Daoy (cell line): Measurements from ENCODE around the gene LRRC75A. TPM values are rescaled to one million over a fixed set of nuclear protein-coding genes. Genes with fewer than 3 reads are reported as not detected.
A peak's percentile ranks its signal among the peaks of the same experiment; 100 is the strongest.

Source experiments
- DNase-seq: peaks from one replicate; pipeline ENCODE4 v3.0.0-alpha.2; 2015; ENCODE audit warnings: low read depth
- total RNA-seq: library from RNA; depleted of rRNA; stranded (reverse); fragments of >200 nt; shearing (Covaris generic); gene quantifications from 2 replicates; pipeline ENCODE4 v1.2.3, GENCODE V29; 2014

LRRC75A gene
- total RNA-seq, 1 experiment from 2014 or later: 0.97 TPM

DNA sequence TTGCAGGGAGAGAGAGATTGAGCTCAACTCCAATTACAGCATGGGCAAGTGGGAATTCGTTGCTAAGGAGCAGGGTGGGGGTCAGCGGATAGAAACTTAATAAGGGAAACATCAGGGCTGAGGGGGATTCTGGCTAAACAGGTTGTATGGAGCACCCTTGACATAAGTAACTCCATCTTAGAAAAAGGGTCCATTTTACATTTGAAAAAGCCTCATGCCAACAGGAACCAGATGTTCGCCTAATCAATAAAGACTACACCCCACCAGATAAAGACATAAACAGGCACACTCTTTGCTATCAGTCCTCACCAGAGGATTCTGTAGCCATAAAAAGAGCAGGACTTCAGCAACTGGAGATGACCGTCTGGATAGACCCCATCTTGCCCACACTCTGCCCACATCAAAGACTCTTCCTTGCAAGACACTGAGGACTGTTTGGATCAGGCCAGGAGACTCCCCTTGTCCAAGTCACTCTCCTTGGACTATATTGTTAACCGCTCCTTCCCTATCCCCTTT is 1.6 kb upstream of the LRRC75A start:
- no peak for DNase-seq

DNA sequence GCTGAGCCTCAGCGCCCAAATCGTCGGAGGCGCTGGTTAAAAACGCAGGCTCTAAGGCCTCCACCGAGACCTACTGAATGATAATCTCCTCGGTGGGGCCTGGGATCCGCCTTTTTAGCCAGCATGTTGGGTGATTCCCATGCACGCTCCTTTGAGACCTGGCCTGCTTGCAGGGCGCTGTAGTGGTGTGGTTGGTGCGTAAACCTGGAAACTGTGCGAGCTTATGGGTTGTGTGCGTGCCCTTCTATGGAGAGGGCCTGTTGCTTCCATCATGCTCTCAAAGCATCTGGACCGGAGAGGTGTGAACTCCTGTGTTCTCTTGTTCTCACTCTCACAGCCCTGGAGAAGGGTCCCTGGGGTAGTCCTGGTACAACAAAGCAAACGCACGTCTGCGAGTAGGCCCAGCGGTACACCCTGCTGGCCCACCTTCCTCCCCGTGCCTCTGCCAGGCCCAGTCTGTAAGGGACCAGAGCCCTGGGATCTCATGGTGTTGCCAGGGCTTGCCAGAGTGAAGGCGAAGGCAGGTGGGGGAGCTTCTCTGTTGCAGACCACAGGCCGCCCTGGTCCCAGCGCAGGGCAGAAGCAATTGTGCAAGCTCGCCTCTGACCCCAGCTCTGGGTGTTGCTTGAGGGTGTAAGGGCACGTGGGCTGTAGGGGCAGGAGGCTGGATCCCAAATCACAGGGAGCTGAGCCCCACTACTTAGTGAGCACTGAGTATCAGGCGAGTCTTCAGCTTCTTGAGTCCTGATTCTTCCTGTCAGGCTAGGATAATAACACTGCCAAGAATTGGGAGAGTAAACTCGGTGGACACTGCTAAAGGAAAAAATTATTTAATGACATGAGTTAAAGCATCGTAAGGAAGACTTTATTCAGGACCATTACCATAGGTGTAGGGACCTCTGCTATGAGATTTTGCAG is 879 bp upstream of the LRRC75A start:
- no peak for DNase-seq

DNA sequence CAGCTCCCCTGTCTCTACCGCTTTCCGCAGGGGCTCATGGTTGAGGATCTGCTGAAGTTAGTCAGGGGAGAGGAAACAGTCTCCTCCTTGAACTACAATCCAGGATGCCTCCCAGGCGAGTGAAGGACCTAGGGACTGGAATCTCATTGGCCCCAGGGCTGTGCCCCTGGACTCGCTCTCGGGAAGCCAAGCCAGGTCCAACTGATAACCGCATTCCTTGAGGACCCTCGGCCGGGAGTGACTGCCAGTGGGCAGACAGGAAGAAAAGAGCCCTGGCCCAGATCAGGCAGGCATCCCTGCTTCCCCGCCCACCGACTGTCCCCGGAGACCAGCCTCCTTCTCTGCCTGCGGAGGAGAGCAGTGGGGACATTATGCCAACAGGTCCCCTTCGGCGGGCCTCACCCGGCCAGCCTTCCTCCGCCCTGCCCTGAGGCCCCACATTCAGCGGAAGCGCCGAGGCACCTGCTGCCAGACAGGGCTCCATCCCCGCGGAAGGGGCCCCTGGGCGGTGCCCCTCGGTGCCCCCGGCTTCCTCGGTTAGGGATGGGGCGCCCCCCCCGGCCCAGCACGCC is 776 bp downstream of the LRRC75A start:
- DNase-seq: no peak

DNA sequence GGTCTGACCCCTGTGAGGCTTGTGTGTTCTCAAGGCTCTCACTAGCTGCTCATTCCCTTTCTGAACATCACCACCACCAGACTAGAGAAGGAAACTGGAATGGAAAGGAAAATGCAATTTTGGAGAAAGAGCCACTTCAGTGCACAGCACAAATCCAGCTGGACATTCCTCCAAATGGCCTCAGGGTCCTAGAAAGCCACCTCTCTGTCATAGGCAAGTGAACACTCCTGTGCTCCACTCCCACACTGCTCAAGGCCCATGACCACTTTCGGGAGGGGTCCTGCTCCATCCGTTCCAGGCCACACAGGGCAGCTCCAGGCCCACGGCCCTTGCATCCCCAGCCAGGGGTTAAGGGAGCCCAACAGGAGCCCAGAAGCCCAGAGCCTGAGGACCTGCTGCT is 2.6 kb downstream of the LRRC75A start:
- no peak for DNase-seq

DNA sequence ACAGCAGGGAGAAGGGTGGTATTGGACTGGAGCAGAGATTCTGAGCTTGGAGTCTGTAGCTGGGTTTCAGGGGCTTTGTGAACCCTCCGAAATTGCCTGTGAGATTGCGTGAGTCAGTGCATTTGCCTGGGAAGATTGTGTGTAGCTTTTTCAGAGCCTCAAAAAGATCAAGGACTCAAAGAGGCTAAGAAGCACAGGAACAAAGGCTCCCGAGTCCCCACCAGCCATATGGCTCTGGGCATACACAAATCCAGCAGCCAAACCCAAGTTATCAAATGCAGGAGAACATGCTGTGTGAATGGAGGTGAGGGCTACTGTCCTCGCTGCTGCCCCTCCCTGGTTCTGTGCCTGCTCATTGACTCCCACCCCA is 3.0 kb downstream of the LRRC75A start:
- DNase-seq: no peak

DNA sequence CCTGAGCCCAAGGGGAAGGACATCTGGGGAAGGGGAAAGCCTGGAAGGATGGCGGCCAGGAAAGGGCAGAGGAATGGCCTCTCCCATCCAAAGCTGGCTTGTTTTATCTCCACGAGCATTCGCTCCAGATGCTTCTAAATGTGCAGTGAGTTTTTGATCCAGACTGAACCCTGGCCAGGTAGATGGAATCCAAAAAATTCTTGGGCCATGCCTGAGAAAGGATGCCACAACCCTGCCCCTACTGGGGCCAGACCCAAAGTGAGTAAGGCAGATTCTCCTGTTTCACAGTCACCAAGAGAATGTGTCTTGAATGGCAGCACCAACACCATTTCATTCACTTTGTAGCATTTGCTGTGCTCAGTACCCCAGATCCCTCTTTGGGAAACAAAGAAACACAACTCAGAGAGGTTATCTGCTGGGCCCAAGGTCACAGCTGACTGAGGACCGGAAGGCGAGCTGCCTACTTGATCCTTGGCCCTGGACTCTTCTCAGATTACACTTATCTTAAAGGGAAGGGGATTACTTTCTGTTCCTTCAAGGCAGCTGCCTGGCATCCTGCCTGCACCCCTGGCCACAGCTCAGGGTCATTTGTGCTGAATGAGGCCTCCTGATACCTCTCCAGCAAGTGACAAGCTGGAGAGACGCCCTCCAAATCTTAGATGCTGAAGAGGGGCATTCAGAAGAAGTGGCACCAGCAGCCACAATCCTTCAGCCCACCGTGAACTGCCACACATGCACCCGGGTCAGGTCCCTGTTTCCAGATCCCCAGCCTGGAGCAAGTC is 3.6 kb downstream of the LRRC75A start:
- no peak for DNase-seq

DNA sequence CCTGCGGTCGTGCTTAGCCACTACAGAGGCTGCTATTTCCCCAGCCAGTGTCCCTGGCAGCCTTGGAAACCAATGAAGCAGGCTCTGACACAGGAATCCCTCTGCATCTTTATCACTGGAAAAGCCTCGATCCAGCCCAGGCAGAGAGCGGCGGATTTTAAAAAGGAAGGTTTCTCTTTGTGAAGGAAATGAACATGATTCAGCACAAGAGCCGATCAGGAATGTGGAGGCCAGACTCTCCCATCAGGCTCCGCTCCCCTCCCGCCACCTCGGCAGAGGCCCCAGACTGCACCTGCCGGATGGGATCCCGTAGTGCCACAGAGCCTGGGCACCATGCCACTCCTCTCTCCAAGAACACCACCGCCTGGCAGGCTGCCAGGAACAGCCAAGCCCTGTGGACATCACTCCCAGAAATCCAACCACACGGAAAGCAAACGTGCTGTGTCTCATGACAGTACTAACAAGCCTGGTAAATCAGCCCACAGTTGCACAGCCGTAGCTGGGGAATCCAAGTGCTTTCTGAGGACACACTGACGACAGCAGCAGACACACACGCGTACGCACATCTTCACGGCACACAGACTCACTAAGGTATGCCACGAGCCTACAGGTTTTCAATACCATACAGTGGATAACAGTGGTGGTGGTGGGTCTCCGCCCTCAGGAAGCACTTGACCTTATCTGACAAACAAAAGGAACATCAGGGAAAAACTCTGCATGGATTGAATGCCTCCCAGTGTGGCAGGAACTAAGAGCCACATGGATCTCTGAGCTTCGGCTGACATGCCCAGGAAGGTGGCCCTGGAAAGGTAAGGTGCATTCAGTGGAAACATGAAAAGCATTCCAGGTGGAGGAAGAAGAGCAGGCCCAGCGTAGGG is 5.4 kb downstream of the LRRC75A start:
- peak; percentile 90 for DNase-seq

DNA sequence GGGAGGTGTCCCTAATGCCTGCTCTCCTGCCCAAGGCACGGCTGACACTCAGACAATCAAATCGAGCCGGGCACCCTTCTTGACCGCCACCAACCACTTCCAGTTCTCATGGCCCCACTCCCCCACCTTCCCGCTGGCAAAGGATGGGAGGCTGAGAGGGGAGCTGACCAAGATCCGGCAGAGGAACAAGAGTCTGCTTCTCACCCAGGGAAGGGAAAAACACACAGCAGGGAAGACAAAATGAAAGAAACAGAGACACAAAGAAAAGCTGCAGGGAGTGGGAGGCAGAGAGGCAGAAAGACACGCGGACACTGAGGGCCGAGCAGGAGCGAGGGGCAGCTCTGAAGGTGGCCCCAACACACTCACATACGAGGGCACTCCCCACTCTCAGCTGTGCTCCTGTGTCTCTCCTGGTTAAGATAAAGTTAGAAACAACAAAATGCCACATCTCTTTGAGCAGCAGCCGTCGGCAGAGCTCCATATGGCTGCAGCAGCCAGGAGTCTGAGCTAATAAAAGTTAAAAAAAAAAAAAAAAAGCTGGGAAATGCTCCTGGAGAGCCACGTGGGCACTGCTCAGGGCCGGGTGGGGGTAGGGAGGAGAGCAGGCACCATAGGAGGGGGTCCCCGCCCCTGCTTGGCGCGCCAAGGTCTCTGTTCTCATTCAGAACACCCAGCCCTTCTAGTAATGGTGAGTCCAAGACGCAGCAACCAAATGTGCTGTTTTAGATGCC is 7.4 kb downstream of the LRRC75A start:
- no peak for DNase-seq

DNA sequence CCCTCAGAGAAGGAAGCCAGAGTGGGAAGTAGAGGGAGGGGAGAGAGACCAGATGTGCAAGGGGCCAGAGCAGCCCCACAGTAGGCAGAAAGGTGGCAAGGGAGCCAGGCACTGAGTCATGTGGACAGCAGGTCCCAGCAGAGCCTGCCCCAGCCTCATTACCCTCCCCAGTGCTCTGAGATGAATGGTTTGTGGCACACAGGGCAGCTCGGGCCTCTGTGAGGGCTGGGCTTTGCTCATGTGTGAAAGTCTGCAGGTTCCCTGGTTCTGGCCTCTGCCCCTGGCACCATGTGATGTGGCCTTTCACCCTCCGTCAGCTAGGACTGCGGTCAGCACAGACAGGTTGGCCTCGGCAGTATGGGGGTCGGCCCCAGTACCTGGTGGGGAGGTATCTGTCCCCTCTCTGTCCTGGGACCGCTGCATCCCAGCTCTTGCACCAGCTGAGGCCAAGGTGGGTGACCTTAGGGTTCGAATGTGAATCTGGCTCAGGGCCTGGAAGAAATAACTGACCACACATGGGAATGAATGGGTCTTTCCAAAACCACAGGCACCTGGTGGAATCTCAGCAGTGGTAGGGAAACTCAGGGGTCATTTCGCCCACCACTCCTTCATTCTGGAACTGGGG is 8.9 kb downstream of the LRRC75A start:
- no peak for DNase-seq

DNA sequence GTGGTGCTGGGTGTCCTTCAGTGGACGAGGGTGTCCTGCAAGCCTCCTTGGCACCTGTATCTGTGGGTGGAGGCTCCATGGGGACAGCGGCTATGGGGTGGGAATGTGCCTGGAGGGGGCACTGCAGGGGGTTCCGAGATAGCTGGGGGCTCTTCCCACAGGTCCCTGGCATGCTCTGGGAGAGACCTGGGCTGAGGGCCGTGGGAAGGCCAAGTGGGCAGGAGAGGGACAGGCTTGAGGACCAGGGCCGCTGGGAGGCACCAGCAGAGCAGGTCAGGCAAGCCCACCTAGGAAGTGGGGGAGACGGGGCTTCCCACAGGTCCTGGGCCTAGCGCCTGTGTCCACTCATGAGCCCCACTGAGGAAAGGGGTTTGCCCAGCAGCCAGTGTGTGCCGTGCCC is 9.7 kb downstream of the LRRC75A start:
- no peak for DNase-seq

DNA sequence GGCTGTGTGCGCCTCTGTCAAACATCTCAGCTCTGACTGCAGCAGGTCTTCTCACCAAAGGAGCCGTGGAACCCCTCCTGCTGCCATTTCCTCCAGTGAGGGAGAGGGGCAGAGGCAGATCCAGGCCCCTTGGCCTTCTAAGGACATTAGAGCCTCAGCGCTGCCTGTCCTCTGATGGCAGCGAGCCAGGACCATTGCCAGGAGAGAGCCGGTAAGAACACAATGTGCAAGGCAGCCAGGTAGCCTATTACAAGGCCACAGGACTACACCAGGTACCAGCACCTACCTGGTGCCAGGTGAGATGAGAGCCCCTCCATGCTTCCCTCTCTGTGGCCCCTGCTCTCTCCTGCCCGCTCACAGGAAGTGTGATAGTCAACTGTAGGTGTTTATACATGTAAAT is 11.0 kb downstream of the LRRC75A start:
- no peak for DNase-seq

DNA sequence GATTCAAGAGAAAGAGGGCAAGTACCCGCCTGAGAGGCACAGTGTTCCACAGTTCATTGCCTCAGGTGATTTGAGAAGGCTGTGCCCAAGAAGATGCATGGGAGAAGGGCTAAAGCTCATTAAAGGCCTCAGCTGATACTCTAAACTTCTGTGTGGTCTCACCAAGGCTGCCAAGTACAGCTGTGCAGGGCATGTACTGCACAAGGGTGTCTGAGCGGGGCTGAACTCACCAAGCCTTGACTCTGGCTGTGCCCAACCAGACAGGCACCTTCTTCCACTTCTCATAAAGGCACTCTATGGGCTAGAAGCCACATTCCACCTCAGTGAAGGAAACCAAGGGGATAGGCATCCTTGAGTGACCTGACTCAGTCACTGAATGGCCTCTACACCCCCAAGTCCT is 12.7 kb downstream of the LRRC75A start:
- no peak for DNase-seq

DNA sequence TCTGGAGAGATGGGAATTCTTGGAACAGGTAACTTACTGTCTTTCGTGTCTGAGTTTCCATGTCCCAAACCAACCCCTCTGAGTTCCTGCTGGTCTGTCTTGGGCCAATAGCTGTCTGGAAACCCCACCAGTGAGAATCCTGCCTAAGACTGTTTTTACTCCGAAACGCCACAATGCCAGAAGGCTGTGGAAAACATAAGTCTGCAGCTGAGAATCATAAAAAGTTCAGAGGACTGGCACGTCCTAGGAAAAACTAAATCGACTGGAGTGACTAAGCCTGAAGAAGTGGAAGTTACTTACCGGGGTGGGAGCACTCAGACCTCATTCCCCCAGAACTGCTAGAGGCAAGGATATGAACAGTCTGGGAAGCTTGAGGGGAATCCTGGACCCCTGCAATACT is 13.3 kb downstream of the LRRC75A start:
- no peak for DNase-seq

DNA sequence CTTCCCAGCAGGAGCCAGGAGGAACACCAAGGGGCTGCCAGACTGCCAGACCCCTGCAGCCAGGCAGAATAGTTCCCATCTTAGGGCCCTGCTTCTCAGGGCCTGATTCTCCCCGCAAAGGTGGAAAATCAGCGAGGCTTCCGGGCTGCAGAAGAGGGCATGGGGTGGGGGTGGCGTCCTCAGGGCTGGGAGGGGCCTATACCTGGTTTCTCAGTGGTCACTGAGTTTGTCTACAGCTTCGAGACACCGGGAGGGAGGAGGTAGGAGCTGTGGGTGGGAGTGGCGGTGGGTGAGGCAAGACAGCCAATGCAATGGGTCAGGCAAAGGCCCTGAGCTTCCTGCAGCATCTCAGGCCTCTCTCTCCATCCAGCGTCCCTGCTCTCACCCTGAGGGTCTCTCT is 14.3 kb downstream of the LRRC75A start:
- DNase-seq: no peak

DNA sequence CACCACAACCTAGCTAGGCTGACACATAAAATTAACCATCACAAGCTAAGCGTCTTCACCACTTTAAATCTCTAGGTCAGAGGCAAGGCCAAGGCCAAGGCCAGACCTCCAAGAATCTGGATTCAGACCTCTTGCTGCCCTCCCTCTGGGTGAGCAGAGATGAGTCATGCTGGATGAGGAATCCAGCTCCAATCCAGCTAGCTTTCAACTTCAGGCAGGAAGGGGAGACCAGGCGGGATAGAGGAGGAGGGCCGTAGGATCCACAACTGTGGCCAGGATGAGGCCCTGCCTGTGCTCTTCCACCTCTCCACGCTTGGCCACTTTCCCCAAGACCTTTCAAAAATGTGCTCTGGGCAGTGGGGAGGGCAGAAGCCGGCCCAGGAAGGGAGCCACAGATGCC is 14.7 kb downstream of the LRRC75A start:
- DNase-seq: peak; percentile 87

DNA sequence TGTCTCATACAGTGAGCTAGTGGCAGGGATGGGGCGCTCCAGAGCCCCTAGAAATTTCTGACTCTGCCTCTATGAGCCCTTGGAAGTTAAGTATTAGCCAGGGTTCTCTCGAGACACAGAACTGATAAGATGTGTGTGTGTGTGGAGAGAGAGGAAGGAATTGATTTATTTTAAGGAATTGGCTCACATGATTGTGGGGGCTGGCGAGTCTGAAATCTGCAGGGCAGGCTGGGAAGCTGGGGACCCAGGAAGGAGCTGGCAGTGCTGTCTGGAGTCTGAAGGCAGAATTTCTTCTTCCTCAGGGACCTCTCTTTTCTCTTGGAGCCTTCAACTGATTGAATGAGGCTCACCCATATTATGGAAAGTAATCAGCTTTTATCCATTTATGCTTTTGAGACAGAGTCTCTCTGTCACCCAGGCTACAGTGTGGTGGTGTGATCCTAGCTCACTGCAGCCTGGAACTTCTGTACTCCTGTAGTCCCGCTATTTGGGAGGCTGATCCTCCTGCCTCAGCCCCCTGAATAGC is 16.8 kb downstream of the LRRC75A start:
- DNase-seq: no peak

DNA sequence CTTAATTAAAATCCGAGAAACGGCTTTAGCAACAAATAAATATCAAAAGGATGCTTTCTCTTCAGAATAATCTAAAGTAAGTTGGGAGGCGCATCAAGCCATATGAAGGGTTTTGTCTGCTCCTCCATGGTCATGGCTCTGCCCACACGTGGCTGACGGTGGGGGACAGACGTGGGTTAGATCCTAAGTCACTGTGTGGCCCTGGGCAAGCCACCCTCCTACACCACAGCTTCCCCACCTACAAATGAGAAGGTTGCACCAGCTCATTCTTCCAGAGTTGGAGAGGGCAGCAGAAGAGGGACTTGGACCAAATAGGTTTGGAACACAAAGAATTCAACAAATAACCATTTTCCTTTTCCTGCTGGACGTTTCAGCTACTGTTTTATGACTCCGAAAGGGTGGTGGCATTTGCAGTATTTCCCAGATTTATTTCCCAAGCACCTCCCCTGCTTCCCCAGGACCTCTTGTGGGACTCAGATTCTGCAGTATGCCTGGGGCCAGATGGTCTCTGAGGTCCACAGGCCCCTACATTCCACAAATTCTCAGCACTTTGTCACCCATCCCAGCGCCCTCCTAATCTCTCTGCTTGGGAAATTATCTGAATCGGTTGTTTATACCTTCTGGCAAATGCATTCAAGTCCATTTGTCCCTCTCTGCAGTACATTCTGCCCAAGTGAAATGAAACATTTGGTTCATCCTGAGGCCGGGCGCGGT is 17.8 kb downstream of the LRRC75A start:
- no peak for DNase-seq

DNA sequence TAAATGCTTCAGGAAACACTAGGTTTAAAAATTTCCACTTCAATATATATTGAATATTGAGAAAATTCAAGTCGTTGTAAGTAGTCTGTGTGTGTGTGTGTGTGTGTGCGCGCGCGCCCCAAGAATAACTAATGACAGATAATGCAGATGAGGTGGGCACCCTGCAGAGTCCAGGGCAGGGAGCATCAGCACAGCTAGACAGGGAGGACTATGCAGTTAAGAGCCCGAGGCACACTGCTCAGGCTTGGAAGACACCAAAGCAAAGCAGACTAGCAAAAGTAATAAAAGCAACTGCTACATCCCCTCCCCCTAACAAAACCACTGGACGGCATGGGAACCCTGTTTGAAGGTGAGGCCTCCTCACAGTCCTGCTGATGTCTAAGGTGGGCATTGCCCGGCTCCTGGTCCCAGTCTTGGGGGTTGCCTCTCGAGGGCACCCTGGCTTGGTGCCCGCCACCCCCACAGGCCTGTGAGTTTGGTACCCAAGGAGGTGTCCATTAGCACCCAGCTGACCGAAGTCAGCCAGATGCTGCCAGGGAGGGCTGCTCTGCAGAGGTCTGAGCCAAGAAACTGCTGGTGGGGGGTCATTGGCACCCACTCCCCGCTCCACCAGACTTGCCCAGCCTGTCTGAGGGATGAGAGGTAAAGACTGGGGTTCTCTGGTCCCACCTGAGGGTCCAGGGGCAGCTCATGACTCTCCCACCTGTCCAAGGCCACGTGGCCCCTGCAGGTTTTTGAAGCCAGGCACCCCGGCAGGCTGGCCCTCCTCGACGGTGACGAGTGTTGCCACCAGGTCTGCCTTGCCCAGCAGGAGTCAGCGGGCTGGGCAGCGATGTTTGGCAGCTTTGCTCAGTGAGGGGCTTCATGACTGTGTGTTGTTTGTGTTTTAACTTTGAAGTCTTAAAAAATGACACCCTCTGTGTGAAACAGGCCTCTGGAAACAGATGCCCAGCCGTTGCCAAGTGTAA is 18.7 kb downstream of the LRRC75A start:
- no peak for DNase-seq
